ENCODE results near the gene SLF1.

SLF1 gene

DNA sequence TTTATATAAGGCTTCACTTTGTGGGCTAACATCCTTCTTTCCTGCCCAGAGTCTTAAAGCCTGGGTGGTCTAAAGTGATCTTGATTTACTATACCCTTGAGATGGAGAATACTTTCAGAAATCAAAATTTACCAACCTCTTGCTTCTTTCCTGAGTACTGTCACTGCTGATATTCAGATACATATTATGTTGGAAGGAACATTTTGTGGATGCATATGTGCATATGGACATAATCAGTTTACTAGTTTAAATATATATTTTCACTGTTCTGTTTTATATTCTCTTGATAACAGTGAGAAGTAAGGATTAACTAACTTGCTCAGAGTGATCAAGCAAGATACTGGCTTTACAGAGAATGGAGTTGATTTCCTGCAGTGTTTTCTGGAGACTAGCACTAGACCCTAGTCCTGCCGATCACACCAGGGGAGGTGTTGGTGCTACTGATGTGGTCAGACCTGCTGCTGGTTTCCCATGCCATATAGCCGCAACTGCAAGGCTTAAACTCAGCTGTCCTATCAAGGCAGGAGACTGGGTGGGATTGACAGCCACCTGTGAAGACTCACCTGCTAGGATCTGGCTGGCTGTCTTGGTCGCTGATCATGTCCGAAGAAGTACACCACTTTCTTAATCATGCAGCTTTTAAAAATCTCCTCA is 57.6 kb downstream of the SLF1 start:
- TF ChIP-seq, protein P1, sequence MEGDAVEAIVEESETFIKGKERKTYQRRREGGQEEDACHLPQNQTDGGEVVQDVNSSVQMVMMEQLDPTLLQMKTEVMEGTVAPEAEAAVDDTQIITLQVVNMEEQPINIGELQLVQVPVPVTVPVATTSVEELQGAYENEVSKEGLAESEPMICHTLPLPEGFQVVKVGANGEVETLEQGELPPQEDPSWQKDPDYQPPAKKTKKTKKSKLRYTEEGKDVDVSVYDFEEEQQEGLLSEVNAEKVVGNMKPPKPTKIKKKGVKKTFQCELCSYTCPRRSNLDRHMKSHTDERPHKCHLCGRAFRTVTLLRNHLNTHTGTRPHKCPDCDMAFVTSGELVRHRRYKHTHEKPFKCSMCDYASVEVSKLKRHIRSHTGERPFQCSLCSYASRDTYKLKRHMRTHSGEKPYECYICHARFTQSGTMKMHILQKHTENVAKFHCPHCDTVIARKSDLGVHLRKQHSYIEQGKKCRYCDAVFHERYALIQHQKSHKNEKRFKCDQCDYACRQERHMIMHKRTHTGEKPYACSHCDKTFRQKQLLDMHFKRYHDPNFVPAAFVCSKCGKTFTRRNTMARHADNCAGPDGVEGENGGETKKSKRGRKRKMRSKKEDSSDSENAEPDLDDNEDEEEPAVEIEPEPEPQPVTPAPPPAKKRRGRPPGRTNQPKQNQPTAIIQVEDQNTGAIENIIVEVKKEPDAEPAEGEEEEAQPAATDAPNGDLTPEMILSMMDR (IDR thresholded peaks at IDR 0.05; ENCODE audit: low read depth, low read length, missing control alignments), result no peak
- DNase-seq (ENCODE audit: extremely low read depth, low read depth), result no peak
- no peak overlapping the region for H3K4me3 ChIP-seq (replicated peaks; ENCODE audit: low read depth, low read length)

DNA sequence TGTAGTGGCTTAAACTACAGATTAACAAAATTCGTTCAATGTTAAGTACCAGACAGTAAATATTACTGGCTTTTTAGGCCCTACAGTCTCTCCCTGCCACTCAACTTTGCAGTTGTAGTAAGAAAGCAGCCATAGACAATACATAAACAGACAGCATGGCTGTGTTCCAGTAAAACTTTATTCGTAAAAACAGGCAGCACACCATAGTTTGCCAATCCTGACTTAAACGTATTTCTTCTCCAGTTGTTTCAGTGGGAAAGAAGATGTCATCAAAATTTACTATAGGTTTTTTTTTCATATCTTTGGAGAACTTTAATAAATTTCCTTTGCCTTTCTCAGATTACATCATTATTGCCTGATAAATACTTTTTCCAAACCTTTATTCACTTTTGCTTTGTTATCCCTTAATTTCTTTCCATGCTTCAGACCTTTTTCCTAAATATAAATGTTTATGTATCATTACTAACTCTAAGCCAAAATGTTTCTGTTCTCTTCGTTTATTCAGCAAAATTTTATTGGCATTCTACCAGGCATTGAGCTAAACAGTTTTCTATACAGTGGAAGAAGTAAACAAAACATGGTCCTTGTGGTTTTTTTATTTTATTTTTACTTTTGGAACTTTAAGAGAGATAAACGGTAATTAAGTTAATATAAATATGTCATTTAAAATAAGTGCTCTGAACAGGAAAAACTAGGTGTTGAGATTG is 64.5 kb downstream of the SLF1 start:
- TF ChIP-seq, protein P1 (IDR thresholded peaks at IDR 0.05; ENCODE audit: low read depth, low read length, missing control alignments), result no peak
- H3K4me3 ChIP-seq (replicated peaks; ENCODE audit: low read depth, low read length), result no peak overlapping the region
- DNase-seq (ENCODE audit: extremely low read depth, low read depth), result no peak

DNA sequence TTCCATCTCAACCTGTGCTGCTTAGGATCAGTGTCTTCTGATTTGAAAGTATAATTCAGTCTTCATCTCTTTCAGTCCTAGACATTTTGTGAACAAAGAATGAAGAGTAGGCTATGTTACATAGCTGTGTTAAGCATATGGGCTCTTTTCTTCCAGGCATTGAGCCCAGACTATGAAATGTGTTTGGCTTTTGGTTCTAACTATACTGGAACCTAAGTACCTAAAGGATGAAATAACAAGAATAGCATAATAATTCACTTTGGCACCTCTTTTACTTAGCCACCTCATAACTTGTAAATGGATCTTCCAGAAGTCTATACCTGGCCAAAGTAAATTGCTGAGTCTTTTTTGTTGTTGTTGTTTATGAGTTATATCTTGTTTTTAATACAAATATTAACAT is 71.4 kb downstream of the SLF1 start:
- TF ChIP-seq, protein P1 (IDR thresholded peaks at IDR 0.05; ENCODE audit: low read depth, low read length, missing control alignments), result no peak
- no peak overlapping the region for H3K4me3 ChIP-seq (replicated peaks; ENCODE audit: low read depth, low read length)
- no peak for DNase-seq (ENCODE audit: extremely low read depth, low read depth)

DNA sequence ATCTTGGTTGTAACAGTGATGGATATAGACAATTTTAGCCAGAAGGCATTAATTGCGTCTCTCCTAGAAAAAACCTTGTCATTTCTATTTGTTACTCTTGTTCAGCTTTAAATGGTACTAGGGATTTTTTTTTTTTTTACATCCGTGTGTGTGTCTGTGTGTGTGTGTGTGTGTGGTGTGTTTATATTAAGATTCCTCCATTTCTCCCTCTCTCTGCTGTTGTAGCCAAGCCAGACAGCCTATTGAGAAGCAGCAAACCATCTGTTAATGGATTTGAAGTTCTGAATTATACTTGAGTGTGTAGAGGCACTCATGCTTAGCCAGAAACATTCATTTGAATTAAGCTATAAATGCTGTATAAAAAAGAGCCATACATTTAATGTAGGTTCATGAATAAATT is 72.3 kb downstream of the SLF1 start:
- no peak overlapping the region for H3K4me3 ChIP-seq (replicated peaks; ENCODE audit: low read depth, low read length)
- TF ChIP-seq, protein P1 (IDR thresholded peaks at IDR 0.05; ENCODE audit: low read depth, low read length, missing control alignments), result no peak
- DNase-seq (ENCODE audit: extremely low read depth, low read depth), result no peak

DNA sequence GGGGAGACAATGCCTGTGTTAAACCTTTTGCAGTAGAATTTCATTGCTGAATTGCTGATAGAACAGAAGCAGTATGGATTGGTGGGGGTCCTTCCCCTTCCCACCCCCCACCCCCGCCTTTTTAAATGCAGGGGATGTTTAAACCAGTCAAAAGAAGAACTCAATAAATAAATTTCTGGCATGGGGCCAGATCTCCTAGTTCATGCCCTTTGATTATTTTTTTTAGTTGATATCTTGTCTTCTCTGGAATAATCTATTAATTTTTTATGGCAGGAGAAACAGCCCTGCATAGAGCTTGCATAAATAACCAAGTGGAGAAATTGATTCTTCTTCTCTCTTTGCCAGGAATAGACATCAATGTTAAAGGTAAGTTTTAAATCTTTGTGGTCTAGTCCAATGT is 72.8 kb downstream of the SLF1 start:
- TF ChIP-seq, protein P1 (IDR thresholded peaks at IDR 0.05; ENCODE audit: low read depth, low read length, missing control alignments), result no peak
- no peak for DNase-seq (ENCODE audit: extremely low read depth, low read depth)
- no peak overlapping the region for H3K4me3 ChIP-seq (replicated peaks; ENCODE audit: low read depth, low read length)

DNA sequence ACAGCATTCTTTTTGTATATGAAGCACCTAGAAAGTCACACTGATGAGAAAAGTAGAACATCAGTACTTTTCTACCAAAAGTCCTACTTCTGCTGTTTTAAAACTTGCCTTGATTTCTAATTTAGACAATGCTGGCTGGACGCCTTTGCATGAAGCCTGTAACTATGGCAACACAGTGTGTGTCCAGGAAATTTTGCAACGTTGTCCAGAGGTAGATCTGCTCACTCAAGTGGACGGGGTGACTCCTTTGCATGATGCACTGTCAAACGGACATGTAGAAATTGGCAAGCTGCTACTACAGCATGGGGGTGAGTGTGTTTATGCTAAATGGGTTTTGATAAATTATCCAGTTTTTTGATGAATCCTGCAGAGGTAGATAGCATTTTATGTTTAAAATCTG is 73.5 kb downstream of the SLF1 start:
- TF ChIP-seq, protein P1 (IDR thresholded peaks at IDR 0.05; ENCODE audit: low read depth, low read length, missing control alignments), result no peak
- H3K4me3 ChIP-seq (replicated peaks; ENCODE audit: low read depth, low read length), result no peak overlapping the region
- no peak for DNase-seq (ENCODE audit: extremely low read depth, low read depth)

Measured in HFF-Myc (cell line).